Spleen (tissue), 7 donors: ENCODE measurements around the gene TM9SF3.

ENCODE experiments used
- POLR2A ChIP-seq, 3 donors: fragments of 450-650 bp; IDR thresholded peaks; one replicate each; pipeline ENCODE4 v1.5.1; 2017; ENCODE audit warnings: antibody characterized with exemption in 3 of 3, mild to moderate bottlenecking in 1 of 3
- POLR2AphosphoS5 ChIP-seq, 3 donors: sonication (generic); formaldehyde crosslinking; IDR thresholded peaks; one replicate each; pipeline ENCODE4 v1.5.1; 2017; ENCODE audit warnings: antibody characterized with exemption in 3 of 3
- TF ChIP-seq, protein P1 (sequence below), 11 experiments: fragments of 200-600 bp in 7 of 11; fragments of 450-650 bp in 4 of 11; sonication (generic) in 4 of 11; IDR thresholded peaks in 8 of 11; conservative IDR thresholded peaks in 3 of 11; 1 replicate in 7 of 11; 2 replicates in 4 of 11; pipeline versions ENCODE4 v1.4.0 to v1.8.0; 2016 to 2021; ENCODE audit warnings: antibody characterized with exemption in 11 of 11, inconsistent platforms in 4 of 11, mild to moderate bottlenecking in 1 of 11
- donor health status: DM: no; HTN: no; CAD: no; lungs with moderate emphysema.
- donor health status: DM: no; HTN: no; CAD: no.
- donor health status: DM: no; HTN: no; CAD: no.

DNA sequence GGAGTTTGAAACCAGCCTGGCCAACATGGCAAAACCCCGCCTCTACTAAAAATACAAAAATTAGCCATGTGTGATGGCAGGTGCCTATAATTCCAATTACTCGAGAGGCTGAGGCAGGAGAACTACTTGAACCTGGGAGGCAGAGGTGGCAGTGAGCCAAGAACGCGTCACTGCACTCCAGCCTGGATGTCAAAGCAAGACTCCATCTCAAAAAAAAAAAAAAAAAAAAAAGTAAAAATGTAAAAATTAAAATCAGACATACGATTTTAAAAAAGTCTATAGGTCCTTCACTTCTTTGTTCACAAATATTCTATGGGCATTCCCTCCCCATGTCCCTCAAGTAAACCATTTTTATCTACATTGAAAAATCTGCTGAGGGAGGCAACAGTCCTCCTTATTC lies 38.2 kb downstream of the TM9SF3 start:
- TF ChIP-seq POLR2A (IDR thresholded peaks at IDR 0.05) (no peak), POLR2AphosphoS5 (IDR thresholded peaks at IDR 0.05) (no peak)
- TF ChIP-seq, protein P1, sequence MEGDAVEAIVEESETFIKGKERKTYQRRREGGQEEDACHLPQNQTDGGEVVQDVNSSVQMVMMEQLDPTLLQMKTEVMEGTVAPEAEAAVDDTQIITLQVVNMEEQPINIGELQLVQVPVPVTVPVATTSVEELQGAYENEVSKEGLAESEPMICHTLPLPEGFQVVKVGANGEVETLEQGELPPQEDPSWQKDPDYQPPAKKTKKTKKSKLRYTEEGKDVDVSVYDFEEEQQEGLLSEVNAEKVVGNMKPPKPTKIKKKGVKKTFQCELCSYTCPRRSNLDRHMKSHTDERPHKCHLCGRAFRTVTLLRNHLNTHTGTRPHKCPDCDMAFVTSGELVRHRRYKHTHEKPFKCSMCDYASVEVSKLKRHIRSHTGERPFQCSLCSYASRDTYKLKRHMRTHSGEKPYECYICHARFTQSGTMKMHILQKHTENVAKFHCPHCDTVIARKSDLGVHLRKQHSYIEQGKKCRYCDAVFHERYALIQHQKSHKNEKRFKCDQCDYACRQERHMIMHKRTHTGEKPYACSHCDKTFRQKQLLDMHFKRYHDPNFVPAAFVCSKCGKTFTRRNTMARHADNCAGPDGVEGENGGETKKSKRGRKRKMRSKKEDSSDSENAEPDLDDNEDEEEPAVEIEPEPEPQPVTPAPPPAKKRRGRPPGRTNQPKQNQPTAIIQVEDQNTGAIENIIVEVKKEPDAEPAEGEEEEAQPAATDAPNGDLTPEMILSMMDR (IDR thresholded peaks at IDR 0.05 in 8 of 11, conservative IDR thresholded peaks at IDR 0.05 in 3 of 11): no peak
